GM10248 (cell line): ENCODE data around the gene AQP1.

Source experiments
- CTCF ChIA-PET: fragments of 300-600 bp; sonication (Branson Sonifier 250); formaldehyde crosslinking; extraction: SDS; loops from one replicate; lab custom pipeline; 2021; ENCODE audit warnings: antibody characterized with exemption; lab: Yijun Ruan, JAX
- POLR2A ChIA-PET: fragments of 350-650 bp; sonication (Branson Sonifier 250); formaldehyde crosslinking; extraction: SDS; loops from one replicate; lab custom pipeline; 2020; ENCODE audit warnings: antibody characterized with exemption; lab: Yijun Ruan, JAX
- DNase-seq: peaks from one replicate; pipeline ENCODE4 v3.0.0; 2012; ENCODE audit errors: extremely low spot score
- CTCF ChIP-seq: IDR thresholded peaks from 2 replicates; pipeline ENCODE4 v1.5.1; 2012; ENCODE audit warnings: mild to moderate bottlenecking, low read depth; ENCODE audit errors: extremely low read depth, missing control alignments, control extremely low read depth

The AQP1 gene

DNA sequence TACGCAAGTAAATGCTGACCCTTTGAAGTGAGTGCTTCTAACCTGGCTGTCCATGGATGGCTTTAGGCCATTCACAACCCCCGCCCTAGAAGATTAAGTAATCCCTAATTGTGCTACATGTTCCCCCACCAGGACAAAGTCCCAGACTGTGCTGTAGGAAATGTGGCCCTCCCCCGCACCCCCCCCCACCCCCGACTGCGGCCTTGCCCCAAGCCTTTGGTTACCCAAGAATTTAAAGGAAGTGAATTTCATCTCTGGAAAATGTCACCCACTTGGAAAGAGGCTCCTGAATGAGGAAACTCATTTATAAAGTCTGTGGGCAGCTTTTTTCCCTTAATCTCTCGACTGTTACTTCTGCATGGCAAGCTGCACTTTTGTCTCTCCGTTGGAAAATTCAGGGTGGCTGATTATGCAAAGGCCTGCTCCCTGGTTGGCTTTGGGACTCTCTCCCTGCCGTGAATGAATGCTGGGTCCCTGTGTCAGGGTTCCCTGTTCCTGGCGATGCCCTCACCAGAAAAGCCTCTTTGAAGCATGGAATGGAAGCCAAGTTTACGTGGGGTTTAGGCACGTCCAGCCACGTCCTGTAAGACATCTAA lies 31.4 kb upstream of the AQP1 start:
- no peak for DNase-seq
- TF ChIP-seq CTCF = no peak
- ChIA-PET CTCF (interaction anchor here (0.9 kb wide), 1 partner anchor 242 kb away, joined by 3 read pairs; no protein-coding TSS in a partner anchor), POLR2A (no interaction called here)

GRCh38 chr7:30880941-30881340 lies 30.7 kb upstream of the AQP1 start:
- TF ChIP-seq CTCF = no peak
- ChIA-PET CTCF (interaction anchor here (0.9 kb wide), 1 partner anchor 242 kb away, joined by 3 read pairs; no protein-coding TSS in a partner anchor), POLR2A (no interaction called here)
- DNase-seq = no peak

- ChIA-PET POLR2A (no interaction called here), CTCF (interaction anchor here (0.9 kb wide), 1 partner anchor 241 kb away, joined by 3 read pairs; no protein-coding TSS in a partner anchor)
- TF ChIP-seq CTCF = no peak
- no peak for DNase-seq
These were observed 30.2 kb upstream of the AQP1 start for GRCh38 chr7:30881448-30881847.

DNA sequence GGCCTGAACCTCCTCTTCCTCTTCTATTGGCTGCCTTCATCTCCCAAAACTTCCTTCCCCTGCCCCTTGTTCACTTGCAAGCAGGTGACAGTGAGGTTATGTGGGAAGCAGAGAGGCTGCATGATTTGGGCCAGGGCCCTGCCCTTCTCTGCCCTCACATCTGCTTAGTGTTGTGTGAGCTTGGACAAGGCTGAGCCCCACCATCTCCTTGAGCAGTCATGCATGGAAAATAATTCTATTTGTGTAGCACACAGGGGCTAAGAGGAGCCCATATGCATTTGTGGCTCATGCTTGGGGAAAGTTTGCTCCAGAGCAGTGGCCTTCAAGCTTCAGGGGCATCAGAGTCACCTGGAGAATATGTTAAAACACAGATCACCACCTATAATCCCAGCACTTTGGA lies 26.8 kb upstream of the AQP1 start:
- CTCF ChIA-PET = no interaction called here
- TF ChIP-seq CTCF = no peak
- POLR2A ChIA-PET = no interaction called here
- no peak for DNase-seq

- TF ChIP-seq CTCF = no peak
- ChIA-PET CTCF (no interaction called here), POLR2A (no interaction called here)
- DNase-seq = no peak
These were observed 25.0 kb upstream of the AQP1 start for GRCh38 chr7:30886608-30887011.

GRCh38 chr7:30887464-30887872 lies 24.2 kb upstream of the AQP1 start:
- DNase-seq = no peak
- CTCF ChIA-PET = no interaction called here
- POLR2A ChIA-PET = no interaction called here
- no peak for TF ChIP-seq CTCF

DNA sequence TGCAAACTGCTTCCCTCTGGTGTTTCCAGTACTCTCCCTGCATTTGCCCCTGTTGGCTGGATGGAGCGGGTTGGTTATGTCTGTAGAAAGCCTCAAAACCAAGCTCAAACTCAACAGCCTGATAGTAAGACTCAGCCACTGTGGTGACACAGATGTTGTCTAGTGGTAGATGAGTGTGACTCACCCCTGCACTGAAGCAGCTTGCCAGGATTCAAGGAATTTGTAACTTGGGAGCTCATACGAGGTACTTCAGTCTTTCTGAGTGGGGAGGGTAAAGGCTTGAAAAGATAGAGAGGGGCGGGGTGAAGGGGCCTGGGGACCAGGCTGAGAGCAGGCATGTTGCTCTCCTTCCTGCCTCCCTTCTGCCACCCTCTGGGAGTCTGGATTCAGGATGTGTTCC lies 22.9 kb upstream of the AQP1 start:
- DNase-seq = no peak
- CTCF ChIA-PET = no interaction called here
- POLR2A ChIA-PET = no interaction called here
- TF ChIP-seq CTCF = no peak
